Vagina (tissue), 2 donors: Measurements from ENCODE around the gene SCFD1.

Experiments used
- POLR2A ChIP-seq, 2 donors: fragments of 450-650 bp; IDR thresholded peaks; one replicate each; pipeline ENCODE4 v1.6.1; 2017; ENCODE audit warnings: antibody characterized with exemption in 2 of 2, mild to moderate bottlenecking in 2 of 2, moderate library complexity in 2 of 2
- TF ChIP-seq, protein P1 (sequence below), 3 experiments: fragments of 450-650 bp in 2 of 3; fragments of 200-600 bp in 1 of 3; sonication (generic) in 1 of 3; IDR thresholded peaks; one replicate each; pipeline ENCODE4 v1.5.1; 2017 to 2019; ENCODE audit warnings: antibody characterized with exemption in 3 of 3, mild to moderate bottlenecking in 2 of 3, moderate library complexity in 2 of 3

- TF ChIP-seq, protein P1, sequence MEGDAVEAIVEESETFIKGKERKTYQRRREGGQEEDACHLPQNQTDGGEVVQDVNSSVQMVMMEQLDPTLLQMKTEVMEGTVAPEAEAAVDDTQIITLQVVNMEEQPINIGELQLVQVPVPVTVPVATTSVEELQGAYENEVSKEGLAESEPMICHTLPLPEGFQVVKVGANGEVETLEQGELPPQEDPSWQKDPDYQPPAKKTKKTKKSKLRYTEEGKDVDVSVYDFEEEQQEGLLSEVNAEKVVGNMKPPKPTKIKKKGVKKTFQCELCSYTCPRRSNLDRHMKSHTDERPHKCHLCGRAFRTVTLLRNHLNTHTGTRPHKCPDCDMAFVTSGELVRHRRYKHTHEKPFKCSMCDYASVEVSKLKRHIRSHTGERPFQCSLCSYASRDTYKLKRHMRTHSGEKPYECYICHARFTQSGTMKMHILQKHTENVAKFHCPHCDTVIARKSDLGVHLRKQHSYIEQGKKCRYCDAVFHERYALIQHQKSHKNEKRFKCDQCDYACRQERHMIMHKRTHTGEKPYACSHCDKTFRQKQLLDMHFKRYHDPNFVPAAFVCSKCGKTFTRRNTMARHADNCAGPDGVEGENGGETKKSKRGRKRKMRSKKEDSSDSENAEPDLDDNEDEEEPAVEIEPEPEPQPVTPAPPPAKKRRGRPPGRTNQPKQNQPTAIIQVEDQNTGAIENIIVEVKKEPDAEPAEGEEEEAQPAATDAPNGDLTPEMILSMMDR (IDR thresholded peaks at IDR 0.05) = no peak
- TF ChIP-seq POLR2A (IDR thresholded peaks at IDR 0.05) = no peak
Observed at GRCh38 chr14:30608533-30609006, 13.5 kb upstream of the SCFD1 start.
